ENCODE results near the gene MYZAP. TPM values are rescaled to one million over a fixed set of nuclear protein-coding genes. Genes with fewer than 3 reads are reported as not detected.

The MYZAP gene
- polyA plus RNA-seq, 1 donor from 2014 or later = not detected

DNA sequence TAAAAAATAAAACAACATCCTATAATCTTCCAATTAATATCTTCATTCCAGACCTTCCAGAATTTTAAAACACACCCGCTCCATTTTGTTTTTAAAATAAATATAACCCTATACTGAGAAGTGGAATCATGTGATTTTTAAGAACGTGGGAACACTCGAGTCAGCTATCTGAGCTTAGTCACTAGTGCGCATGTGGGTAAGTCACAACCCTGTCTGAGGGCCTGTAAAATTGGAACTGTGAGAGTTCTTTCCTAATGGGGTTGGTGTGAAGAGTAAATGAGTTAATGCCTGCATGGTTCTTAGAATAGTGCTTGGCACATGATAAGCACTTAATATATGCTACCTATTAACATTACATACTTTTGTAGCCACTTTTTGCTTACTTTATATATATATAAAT lies 95.0 kb downstream of the MYZAP start:
- TF ChIP-seq EP300 (conservative IDR thresholded peaks at IDR 0.05; ENCODE audit: poor library complexity, severe bottlenecking) (no peak), REST (IDR thresholded peaks at IDR 0.05; ENCODE audit: borderline replicate concordance) (no peak), MXI1 (conservative IDR thresholded peaks at IDR 0.05; ENCODE audit: poor library complexity, severe bottlenecking) (no peak), RAD21 (conservative IDR thresholded peaks at IDR 0.05) (no peak), POLR2AphosphoS5 (IDR thresholded peaks at IDR 0.05) (no peak), EZH2 (IDR thresholded peaks at IDR 0.05; ENCODE audit: borderline replicate concordance, insufficient read depth, low read length, poor library complexity, severe bottlenecking) (no peak), SMC3 (conservative IDR thresholded peaks at IDR 0.05; ENCODE audit: poor library complexity) (no peak), TAF1 (IDR thresholded peaks at IDR 0.05; ENCODE audit: low read depth) (no peak)
- TF ChIP-seq, protein P1, sequence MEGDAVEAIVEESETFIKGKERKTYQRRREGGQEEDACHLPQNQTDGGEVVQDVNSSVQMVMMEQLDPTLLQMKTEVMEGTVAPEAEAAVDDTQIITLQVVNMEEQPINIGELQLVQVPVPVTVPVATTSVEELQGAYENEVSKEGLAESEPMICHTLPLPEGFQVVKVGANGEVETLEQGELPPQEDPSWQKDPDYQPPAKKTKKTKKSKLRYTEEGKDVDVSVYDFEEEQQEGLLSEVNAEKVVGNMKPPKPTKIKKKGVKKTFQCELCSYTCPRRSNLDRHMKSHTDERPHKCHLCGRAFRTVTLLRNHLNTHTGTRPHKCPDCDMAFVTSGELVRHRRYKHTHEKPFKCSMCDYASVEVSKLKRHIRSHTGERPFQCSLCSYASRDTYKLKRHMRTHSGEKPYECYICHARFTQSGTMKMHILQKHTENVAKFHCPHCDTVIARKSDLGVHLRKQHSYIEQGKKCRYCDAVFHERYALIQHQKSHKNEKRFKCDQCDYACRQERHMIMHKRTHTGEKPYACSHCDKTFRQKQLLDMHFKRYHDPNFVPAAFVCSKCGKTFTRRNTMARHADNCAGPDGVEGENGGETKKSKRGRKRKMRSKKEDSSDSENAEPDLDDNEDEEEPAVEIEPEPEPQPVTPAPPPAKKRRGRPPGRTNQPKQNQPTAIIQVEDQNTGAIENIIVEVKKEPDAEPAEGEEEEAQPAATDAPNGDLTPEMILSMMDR (IDR thresholded peaks at IDR 0.05; ENCODE audit: poor library complexity, severe bottlenecking) = no peak
- Histone ChIP-seq H3K27me3 (ENCODE audit: insufficient read depth, low read depth, low read length) (no peaks in the 10 kb centered on the region), H3K4me2 (ENCODE audit: low read length) (no peak overlapping the region), H3K4me3 (ENCODE audit: low read length) (no peak overlapping the region), H3K9me3 (ENCODE audit: low read length) (no peaks in the 10 kb centered on the region), H2AFZ (ENCODE audit: low read depth, low read length) (no peak overlapping the region), H3K9ac (ENCODE audit: low read length) (no peak overlapping the region), H3K9me2 (ENCODE audit: insufficient read depth, low read length) (no peaks in the 10 kb centered on the region), H3K36me3 (ENCODE audit: insufficient read depth, low read length) (no peaks in the 10 kb centered on the region), H3K27ac (ENCODE audit: low read length) (no peak overlapping the region), H4K20me1 (ENCODE audit: insufficient read depth) (no peaks in the 10 kb centered on the region), H3K79me2 (replicated peaks; ENCODE audit: insufficient read depth, low read length) (no peaks in the 10 kb centered on the region), H3F3A (ENCODE audit: insufficient read depth, low read length, poor library complexity, severe bottlenecking) (no peaks in the 10 kb centered on the region)

GRCh38 chr15:57690341-57690966 lies 98.8 kb downstream of the MYZAP start:
- Histone ChIP-seq H3K36me3 (ENCODE audit: insufficient read depth, low read length) (no peaks in the 10 kb centered on the region), H3K27ac (ENCODE audit: low read length) (no peak overlapping the region), H3K79me2 (replicated peaks; ENCODE audit: insufficient read depth, low read length) (no peaks in the 10 kb centered on the region), H4K20me1 (ENCODE audit: insufficient read depth) (no peaks in the 10 kb centered on the region), H3K9me2 (ENCODE audit: insufficient read depth, low read length) (no peaks in the 10 kb centered on the region), H3K4me2 (ENCODE audit: low read length) (no peak overlapping the region), H3K9me3 (ENCODE audit: low read length) (no peaks in the 10 kb centered on the region), H3K27me3 (ENCODE audit: insufficient read depth, low read depth, low read length) (no peaks in the 10 kb centered on the region), H3F3A (ENCODE audit: insufficient read depth, low read length, poor library complexity, severe bottlenecking) (no peaks in the 10 kb centered on the region), H2AFZ (ENCODE audit: low read depth, low read length) (no peak overlapping the region), H3K4me3 (ENCODE audit: low read length) (no peak overlapping the region), H3K9ac (ENCODE audit: low read length) (no peak overlapping the region)
- no peak for TF ChIP-seq EP300 (conservative IDR thresholded peaks at IDR 0.05; ENCODE audit: poor library complexity, severe bottlenecking)
- no peak for TF ChIP-seq TAF1 (IDR thresholded peaks at IDR 0.05; ENCODE audit: low read depth)
- TF ChIP-seq POLR2AphosphoS5 (IDR thresholded peaks at IDR 0.05) = no peak
- TF ChIP-seq RAD21 (conservative IDR thresholded peaks at IDR 0.05) = no peak
- no peak for TF ChIP-seq SMC3 (conservative IDR thresholded peaks at IDR 0.05; ENCODE audit: poor library complexity)
- TF ChIP-seq MXI1 (conservative IDR thresholded peaks at IDR 0.05; ENCODE audit: poor library complexity, severe bottlenecking) = no peak
- no peak for TF ChIP-seq REST (IDR thresholded peaks at IDR 0.05; ENCODE audit: borderline replicate concordance)
- TF ChIP-seq EZH2 (IDR thresholded peaks at IDR 0.05; ENCODE audit: borderline replicate concordance, insufficient read depth, low read length, poor library complexity, severe bottlenecking) = no peak
- TF ChIP-seq, protein P1 (IDR thresholded peaks at IDR 0.05; ENCODE audit: poor library complexity, severe bottlenecking) = no peak
